ENCODE measurements around the gene SNX32. TPM values are rescaled to one million over a fixed set of nuclear protein-coding genes. Genes with fewer than 3 reads are reported as not detected.

SNX32 gene
- total and polyA plus RNA-seq, 9 of the 15 experiments (the other 6 are each of a cell fraction or from before 2014, with no cell fraction given) = 0.03 TPM; not detected in 7

DNA sequence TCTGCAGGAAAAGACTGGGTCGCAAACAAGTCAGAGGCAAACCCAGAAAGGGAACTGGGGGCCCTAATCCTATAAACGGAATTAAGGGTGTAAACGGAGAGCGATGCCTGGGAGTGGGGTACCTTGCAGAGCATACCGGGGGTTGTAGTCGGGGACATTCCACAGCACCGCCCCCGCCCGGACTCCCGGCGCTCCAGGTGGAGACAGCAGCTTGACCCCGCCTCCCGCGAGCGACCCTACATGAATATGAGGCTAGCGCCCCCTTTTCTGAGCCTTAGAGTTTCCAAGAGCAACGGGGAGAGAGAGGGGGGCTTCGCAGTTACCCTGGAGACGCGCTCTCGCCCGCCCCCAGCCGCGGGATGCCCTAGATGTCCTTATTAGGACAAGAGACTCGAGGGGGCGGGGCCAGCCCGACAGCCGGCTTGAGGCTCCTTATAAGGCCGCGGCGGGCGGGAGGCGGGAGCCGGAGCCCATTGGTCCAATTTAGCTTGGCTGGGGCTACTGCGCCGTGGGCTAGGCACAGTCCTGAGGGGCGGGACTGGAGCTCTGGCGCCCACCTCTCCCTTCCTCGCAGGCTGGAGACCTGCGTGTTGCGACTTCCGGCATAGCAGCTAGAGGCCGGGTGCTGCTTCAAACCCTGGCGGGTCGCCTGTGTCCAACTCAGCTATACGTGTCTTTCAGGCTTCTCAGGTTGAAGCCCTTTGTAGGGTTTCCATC, 25.5 kb downstream of the SNX32 start (continued):
- no peak for TF ChIP-seq ZNF184 (CRISPR knock-in tag; IDR thresholded peaks at IDR 0.05)
- TF ChIP-seq, protein P1, sequence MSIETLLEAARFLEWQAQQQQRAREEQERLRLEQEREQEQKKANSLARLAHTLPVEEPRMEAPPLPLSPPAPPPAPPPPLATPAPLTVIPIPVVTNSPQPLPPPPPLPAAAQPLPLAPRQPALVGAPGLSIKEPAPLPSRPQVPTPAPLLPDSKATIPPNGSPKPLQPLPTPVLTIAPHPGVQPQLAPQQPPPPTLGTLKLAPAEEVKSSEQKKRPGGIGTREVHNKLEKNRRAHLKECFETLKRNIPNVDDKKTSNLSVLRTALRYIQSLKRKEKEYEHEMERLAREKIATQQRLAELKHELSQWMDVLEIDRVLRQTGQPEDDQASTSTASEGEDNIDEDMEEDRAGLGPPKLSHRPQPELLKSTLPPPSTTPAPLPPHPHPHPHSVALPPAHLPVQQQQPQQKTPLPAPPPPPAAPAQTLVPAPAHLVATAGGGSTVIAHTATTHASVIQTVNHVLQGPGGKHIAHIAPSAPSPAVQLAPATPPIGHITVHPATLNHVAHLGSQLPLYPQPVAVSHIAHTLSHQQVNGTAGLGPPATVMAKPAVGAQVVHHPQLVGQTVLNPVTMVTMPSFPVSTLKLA (conservative IDR thresholded peaks at IDR 0.05) = peak in 1 of 2 experiments; percentile 42; a peak in 2 of 4 replicates
- peak; percentile 98 for TF ChIP-seq HMGN3 (IDR thresholded peaks at IDR 0.05; ENCODE audit: borderline replicate concordance, extremely low read depth, insufficient read length, low read depth, low read length)
- TF ChIP-seq SP1 (CRISPR knock-in tag; IDR thresholded peaks at IDR 0.05) = no peak
- TF ChIP-seq, protein P2, sequence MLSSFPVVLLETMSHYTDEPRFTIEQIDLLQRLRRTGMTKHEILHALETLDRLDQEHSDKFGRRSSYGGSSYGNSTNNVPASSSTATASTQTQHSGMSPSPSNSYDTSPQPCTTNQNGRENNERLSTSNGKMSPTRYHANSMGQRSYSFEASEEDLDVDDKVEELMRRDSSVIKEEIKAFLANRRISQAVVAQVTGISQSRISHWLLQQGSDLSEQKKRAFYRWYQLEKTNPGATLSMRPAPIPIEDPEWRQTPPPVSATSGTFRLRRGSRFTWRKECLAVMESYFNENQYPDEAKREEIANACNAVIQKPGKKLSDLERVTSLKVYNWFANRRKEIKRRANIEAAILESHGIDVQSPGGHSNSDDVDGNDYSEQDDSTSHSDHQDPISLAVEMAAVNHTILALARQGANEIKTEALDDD (IDR thresholded peaks at IDR 0.05) = no peak
- TF ChIP-seq, protein P3, sequence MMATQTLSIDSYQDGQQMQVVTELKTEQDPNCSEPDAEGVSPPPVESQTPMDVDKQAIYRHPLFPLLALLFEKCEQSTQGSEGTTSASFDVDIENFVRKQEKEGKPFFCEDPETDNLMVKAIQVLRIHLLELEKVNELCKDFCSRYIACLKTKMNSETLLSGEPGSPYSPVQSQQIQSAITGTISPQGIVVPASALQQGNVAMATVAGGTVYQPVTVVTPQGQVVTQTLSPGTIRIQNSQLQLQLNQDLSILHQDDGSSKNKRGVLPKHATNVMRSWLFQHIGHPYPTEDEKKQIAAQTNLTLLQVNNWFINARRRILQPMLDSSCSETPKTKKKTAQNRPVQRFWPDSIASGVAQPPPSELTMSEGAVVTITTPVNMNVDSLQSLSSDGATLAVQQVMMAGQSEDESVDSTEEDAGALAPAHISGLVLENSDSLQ (IDR thresholded peaks at IDR 0.05) = no peak
- no peak for TF ChIP-seq CSDE1 (IDR thresholded peaks at IDR 0.05)
- TF ChIP-seq TEAD1 (CRISPR knock-in tag; IDR thresholded peaks at IDR 0.05) = peak; percentile 74 to 92
- TF ChIP-seq, protein P4, sequence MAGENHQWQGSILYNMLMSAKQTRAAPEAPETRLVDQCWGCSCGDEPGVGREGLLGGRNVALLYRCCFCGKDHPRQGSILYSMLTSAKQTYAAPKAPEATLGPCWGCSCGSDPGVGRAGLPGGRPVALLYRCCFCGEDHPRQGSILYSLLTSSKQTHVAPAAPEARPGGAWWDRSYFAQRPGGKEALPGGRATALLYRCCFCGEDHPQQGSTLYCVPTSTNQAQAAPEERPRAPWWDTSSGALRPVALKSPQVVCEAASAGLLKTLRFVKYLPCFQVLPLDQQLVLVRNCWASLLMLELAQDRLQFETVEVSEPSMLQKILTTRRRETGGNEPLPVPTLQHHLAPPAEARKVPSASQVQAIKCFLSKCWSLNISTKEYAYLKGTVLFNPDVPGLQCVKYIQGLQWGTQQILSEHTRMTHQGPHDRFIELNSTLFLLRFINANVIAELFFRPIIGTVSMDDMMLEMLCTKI (IDR thresholded peaks at IDR 0.05; ENCODE audit: partially characterized antibody) = no peak
- TF ChIP-seq HDAC1 (IDR thresholded peaks at IDR 0.05) = no peak
- no peak for TF ChIP-seq ZNF77 (CRISPR knock-in tag; IDR thresholded peaks at IDR 0.05)
- TF ChIP-seq GTF2A2 (tag; IDR thresholded peaks at IDR 0.05) = no peak
- TF ChIP-seq ETV6 (IDR thresholded peaks at IDR 0.05; ENCODE audit: borderline replicate concordance in 1 of 2, low read depth in 2 of 2, low read length in 1 of 2) = no peak
- TF ChIP-seq ETV6 (CRISPR knock-in tag; IDR thresholded peaks at IDR 0.05; ENCODE audit: borderline replicate concordance) = no peak
- no peak for TF ChIP-seq ZNF224 (CRISPR knock-in tag; IDR thresholded peaks at IDR 0.05)
- no peak for TF ChIP-seq PTTG1 (tag; IDR thresholded peaks at IDR 0.05; ENCODE audit: low read depth)
- TF ChIP-seq, protein P5, sequence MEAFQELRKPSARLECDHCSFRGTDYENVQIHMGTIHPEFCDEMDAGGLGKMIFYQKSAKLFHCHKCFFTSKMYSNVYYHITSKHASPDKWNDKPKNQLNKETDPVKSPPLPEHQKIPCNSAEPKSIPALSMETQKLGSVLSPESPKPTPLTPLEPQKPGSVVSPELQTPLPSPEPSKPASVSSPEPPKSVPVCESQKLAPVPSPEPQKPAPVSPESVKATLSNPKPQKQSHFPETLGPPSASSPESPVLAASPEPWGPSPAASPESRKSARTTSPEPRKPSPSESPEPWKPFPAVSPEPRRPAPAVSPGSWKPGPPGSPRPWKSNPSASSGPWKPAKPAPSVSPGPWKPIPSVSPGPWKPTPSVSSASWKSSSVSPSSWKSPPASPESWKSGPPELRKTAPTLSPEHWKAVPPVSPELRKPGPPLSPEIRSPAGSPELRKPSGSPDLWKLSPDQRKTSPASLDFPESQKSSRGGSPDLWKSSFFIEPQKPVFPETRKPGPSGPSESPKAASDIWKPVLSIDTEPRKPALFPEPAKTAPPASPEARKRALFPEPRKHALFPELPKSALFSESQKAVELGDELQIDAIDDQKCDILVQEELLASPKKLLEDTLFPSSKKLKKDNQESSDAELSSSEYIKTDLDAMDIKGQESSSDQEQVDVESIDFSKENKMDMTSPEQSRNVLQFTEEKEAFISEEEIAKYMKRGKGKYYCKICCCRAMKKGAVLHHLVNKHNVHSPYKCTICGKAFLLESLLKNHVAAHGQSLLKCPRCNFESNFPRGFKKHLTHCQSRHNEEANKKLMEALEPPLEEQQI (IDR thresholded peaks at IDR 0.05) = no peak
- no peak for TF ChIP-seq EHMT2 (IDR thresholded peaks at IDR 0.05)
- no peak for TF ChIP-seq ZNF23 (CRISPR knock-in tag; IDR thresholded peaks at IDR 0.05)
- TF ChIP-seq MCM7 (IDR thresholded peaks at IDR 0.05) = no peak
- TF ChIP-seq DNMT1 (IDR thresholded peaks at IDR 0.05) = no peak
- TF ChIP-seq CHD4 (IDR thresholded peaks at IDR 0.05; ENCODE audit: insufficient read depth, insufficient replicate concordance, low read depth, low read length, poor library complexity, severe bottlenecking) = no peak
